ENCODE results near the gene MRPL4.

Gene MRPL4

DNA sequence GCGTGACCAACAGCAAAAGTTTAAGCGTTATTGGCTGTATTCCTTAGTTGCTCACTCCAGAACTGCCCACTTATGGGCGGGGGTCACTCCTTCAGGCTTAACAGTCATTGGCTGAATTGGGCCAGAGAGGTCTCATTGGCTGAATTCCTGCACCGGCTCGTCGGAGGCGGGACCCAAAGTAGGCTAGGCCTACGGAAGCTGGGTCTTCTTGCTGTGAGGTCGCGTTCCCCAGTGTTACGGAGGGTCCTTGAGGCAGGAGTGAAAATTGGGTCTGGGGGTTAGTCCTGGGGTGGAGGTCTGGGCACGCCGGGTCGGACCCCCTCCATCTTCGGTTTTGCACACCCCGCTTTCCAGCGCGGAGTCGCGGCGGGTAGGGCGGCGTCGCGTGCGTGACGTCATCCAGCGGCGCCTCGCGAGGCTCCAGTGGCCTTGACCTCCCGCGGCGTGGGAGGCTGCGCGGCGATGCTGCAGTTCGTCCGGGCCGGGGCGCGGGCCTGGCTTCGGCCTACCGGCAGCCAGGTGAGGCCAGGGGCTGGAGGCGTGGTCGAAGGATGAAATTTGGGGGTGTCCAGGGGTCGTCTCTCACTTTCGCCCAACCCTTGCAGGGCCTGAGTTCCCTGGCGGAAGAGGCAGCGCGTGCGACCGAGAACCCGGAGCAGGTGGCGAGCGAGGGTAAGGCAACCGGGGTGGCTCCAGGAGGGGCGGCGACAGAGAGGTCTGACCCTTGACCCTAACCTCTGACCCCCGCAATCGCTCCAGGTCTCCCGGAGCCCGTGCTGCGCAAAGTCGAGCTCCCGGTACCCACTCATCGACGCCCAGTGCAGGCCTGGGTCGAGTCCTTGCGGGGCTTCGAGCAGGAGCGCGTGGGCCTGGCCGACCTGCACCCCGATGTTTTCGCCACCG lies at the start of gene MRPL4:
Gene MRPL4, plus strand, starts transcription at position 423 of the 903 bp plus-strand sequence. Its CDS starts 40 bp downstream, at position 463.
- peak; percentile 98 for DNase-seq (ENCODE audit: low read depth, low spot score)

DNA sequence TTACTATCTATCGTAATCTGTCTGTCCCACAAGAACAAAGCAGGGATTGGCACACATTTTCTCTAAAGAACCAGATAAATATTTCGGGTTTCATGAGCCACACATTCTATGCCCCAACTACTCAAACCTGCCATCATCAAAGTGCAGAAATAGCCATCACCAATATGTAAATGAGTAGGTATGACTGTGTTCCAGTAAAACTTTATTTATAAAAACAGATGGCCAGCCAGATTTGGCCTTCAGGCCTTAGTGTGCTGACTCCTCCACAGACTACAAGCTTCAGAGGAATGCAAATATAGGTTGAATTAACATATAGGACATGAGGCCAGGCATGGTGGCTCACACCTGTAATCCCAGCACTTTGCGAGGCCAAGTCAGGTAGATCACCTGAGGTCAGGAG lies 48.3 kb upstream of the MRPL4 start:
- DNase-seq (ENCODE audit: low read depth, low spot score) = no peak

DNA sequence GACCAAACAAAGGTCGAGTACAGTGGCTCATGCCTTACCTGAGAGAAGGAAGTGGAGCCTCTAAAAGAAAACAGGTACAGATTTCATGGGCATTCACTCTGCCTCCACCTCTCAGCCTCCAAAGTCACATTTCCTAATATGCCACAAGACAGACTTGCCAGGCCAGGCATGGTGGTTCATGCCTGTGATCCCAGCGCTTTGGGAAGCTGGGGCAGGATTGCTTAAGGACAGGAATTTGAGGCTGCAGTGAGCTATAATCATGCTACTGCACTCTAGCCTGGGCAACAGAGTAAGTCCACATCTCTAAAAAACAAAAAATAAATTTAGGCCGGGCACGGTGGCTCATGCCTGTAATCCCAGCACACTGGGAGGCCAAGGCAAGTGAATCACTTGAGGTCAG lies 46.4 kb upstream of the MRPL4 start:
- DNase-seq (ENCODE audit: low read depth, low spot score) = no peak

DNA sequence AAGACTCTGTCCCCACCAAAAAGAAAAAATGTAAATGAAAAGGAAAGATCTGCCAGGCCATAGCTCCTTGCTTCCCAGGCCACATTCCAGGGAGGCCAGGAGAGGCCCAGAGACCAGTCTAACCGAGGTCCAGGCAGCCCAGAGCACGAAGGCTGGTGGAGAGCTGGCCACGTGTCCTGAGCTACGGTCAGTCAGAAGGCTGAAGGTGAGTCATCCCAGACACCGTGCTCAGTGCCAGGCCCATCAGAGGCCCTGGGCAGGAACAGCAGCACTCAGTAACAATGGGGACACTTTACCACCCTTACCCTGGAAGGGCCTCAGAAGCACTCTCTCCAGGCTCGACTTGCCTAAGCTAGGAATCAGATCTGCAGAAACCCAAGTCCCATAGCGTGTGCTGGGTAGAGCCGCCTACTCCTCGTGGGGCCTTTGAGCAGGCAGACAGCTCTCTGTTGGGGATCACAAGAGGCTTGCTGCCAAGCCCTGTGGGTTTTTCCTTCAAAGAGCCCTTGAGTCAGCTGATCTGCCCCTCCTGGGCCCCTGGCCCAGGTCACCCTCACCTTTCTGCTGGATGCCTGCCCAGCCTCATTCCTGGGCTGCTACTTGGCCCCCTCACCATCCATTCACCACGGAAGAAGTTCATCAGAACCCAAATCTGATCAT lies 45.7 kb upstream of the MRPL4 start:
- peak; percentile 80 for DNase-seq (ENCODE audit: low read depth, low spot score)

DNA sequence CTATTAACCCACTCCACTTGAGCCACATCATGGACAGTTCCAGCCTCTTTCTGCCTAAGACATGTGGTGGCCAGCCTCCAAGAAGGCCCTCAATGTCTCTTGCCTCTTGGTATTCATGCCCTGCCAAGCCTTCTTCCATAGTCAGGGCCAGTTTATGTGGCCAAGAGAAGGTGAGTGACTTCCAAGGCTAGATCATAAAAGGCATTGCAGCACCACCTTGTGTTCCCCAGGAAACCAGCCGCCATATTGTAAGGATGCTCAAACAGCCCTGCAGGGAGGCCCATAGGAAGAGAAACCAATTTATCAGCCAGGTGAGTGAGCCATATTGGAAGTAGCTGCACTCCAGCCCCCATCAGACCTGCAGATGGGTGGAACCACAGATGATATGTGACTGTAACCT lies 45.0 kb upstream of the MRPL4 start:
- no peak for DNase-seq (ENCODE audit: low read depth, low spot score)

DNA sequence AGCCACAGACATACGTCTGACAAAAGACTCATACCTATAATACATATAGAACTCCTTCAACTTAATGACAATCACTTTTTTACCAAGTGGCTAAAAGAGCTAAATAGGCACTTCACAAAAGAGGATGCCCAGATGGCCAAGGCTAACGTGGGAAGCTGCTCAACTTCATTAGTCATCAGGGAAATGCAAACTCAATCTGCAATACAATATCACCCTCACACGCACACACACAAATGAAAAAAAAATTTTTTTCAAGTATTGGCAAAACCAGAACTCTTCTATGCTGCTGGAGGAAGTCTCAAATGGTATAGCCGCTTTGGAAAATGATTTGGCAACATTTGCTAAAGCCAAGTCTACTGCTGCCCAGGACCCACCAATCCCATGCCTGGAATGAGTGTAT lies 42.7 kb upstream of the MRPL4 start:
- no peak for DNase-seq (ENCODE audit: low read depth, low spot score)

DNA sequence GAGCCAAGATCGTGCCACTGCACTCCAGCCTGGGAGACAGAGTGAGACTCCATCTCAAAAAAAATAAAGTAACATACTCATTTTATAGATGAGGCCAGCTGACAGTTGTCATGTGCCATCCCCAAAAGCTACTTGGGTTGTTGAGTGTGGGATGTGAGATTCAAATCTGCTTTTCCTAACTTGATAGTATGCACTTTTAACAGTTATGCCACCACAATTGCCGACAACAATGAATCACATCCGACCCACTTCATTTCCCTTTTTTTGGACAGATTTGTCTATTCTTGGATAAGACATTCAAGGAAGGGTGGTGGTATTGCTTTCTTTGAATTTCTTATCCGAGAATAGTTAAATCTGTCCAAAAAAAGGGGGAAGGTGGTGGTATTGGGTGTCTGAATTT lies 41.0 kb upstream of the MRPL4 start:
- no peak for DNase-seq (ENCODE audit: low read depth, low spot score)

DNA sequence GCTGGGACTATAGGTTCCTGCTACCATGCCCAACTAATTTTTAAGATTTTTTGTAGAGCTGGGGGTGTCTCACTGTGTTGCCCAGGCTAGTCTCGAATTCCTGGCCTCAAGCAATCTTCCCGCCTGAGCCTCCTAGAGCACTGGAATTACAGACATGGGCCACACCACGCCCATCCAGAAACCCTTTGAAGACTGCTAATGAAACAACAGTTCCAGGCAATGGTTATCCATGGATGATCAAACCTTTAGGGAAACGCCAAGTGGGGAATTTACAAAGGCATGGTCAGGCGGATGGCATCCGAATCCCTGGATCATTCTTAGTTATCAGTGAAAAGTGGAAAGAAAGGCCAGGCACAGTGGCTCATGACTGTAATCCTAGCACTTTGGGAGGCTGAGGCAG lies 40.3 kb upstream of the MRPL4 start:
- peak; percentile 55 for DNase-seq (ENCODE audit: low read depth, low spot score)

DNA sequence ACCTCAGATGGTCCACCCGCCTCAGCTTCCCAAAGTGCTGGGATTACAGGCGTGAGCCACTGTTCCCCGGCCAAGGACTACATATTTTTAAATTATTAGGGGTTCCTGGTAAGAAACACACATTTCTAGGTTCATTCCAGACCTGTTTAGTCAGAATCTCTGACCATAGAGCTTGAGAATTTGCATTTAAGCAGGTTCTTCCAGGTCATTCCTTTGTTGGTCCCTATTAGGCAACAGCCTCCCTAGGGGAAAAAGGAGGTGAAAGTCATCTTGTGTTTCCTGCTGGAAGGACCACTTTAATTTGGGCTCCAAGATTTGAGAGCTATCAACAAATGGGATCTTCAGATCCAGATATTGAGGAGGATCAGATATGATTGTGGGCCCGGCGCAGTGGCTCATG lies 37.2 kb upstream of the MRPL4 start:
- peak; percentile 55 for DNase-seq (ENCODE audit: low read depth, low spot score)

DNA sequence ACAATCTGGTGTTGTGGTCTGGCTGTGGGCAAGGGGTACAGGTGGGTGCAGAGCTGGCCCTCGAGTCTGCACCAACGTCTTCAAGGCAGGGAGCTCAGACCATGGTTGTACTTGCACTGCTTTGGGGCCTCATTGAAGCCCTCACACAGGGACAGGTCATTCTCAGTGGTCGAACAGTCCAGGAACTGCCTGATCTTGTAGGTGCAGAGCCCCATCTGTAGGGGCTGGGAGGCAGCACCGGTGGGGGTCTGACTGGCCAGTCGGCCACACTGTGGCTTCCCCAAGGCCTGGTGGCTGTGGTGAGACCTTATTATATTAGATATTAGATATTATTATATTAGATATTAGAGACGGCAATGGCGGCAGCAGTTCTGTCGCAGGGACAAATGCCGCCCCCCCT lies 34.9 kb upstream of the MRPL4 start:
- no peak for DNase-seq (ENCODE audit: low read depth, low spot score)

DNA sequence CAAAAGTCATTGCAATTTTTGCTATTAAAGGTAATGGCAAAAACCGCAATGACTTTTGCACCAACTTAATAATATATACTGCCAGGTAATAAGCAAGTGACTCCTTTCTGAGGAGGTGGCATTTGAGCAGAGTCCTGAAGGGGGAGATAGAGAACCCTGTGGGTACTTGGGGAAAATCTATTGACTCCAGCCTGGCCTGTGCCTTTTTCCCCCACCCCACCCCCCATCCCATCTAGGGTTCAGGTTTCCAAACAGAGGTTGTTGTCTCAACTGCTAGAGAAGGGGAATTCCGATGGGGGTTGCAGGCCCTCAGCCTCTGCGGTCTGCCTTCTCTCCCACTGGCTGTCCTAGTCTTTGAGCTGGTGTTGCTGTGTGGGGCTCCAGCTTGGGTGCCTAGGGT lies 32.3 kb upstream of the MRPL4 start:
- DNase-seq (ENCODE audit: low read depth, low spot score) = peak; percentile 70

DNA sequence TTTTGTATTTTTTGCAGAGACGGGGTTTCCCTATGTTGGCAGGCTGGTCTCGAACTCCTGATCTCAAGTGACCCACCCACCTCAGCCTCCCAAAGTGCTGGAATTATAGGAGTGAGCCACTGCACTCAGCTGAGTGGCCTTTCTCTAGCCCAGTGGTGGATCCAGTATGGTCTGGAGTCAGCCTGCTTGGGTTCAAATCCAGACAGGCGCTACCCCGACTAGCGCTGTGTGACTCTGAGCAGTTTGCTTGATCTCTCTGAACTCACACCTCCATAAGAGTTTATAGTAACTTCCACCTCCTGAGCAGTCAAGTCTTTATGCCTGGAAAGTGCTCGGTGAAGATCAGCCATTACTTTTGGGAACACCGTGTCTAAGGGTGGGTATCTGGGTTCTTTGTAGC lies 31.3 kb upstream of the MRPL4 start:
- DNase-seq (ENCODE audit: low read depth, low spot score) = no peak

DNA sequence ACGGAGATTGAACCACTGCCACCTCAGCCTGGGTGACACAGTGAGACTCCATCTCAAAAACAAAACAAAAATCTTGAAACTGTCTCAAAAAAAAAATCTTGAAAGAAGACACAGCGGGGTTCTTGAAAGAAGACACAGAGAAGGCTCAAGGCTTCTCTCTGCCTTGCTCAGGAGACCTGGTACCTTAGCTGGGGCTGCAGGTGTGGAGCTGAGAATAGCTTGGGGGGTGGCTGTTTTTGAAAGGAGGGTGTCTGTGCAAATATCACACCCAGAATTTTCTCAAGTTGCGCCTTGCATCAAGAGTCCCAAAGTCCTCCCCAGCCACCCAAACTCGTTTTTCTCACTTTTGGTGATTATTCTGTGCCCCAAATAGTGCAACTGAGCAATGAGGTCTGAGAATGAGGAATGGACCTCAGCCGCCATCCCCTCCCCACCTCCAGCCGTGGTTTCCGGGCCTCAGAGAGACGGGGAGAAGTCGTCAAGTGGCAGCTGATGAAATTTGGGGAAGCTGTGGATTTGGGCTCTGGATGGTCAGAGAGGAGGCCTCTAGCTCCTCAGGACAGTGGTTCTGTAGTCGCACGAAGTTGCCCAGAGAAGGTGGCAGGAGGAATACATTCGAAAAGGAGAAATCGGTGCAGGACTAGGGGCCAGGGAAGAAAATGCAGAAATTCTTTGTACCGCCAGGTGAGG lies 29.7 kb upstream of the MRPL4 start:
- DNase-seq (ENCODE audit: low read depth, low spot score) = no peak

DNA sequence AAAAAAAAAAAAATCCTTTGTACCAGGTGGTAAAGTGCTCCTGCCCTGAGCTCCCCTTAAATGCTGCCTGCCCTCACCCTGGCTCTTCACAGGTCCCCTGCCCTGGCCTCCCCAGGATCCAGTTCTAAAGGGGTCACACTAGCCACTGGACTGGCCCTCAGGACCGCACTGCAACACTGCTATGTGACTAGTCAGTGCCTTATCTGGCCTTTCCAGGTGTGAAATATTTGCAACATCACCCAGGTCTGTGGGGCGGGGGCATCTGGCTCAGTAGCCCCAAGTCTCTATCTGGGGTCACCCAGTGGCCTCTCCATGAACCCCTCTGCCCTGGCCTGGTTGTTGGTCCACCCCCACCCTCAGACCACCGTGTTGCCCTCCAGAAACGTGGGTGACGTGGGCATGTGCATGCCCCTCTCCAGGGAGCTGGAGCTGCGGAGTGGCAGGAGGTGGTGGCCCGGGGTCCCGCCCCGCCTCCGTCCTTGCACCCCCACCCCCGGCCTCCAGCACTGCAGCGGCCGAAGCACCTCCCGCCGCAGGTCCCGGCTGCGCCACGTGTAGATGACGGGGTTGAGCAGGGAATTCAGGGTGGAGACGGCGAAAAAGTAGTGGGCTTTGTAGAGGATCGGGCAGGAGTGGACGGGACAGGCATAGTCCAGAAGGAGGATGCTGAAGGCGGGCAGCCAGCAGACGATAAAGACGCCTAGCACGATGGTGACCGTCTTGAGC lies 28.4 kb upstream of the MRPL4 start:
- DNase-seq (ENCODE audit: low read depth, low spot score) = no peak

DNA sequence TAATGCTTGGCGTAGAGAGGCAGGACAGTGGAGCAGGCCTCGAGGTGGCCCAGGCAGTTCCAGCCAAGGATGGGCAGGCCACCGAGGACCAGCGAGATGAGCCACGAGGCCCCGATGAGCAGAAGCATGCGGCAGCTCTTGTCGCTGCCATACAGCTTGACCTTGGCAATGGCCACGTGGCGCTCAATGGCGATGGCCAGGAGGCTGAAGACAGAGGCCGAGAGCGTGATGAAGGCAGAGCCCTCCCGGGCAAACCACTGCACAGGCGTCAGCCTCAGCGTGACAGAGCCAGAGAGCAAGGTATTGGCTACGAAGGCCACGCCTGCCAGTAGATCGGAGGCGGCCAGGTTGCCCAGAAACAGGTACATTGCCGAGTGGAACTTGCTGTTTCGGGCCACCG lies 27.7 kb upstream of the MRPL4 start:
- DNase-seq (ENCODE audit: low read depth, low spot score) = no peak

DNA sequence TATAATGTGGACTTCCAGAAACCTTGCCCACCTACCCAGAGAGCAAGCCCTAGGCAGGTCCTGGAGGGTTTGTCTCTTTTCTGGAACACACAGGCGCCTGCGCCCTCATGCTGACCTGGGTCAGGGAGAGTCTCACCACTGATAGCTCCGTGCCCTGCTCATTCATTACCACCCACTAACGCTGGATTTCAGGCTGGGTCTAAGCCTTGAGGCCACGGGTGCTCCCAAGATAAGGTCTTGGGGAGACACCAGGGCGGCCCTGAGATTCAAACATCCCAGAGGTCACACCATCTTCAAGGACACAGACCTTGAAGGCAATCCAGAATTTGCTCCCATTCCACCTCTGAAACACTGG lies 26.0 kb upstream of the MRPL4 start:
- no peak for DNase-seq (ENCODE audit: low read depth, low spot score)

DNA sequence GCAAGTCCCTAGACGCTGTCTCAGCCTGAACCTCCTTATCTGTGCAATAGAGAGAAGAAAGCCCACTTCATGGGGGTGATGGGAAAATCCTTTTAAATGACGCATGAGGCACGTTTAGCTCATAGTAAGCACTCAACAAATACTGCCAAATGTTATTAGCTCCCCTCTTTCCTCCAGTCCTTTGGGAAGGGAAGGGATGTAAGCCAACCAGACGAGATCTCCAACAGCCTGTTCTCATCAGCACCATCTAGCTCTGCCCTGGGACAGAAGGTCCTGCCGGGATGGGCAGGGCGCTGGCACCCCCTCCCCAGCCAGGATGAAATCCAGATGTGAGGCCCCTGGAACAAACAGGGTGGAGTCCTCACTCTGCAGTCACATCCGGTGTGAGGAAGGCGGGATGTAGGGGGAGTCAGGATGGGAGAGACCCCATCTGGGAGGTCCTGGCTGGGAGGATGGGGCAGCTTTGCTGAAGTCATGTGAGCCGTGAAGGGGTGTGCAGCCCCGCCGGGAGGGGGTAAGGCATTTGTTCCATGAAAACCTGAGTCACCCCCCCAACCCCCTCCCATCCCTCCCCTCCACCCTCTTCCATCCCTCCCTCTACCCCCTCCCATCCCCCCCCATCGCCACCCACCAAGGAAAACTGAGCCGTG lies 25.5 kb upstream of the MRPL4 start:
- no peak for DNase-seq (ENCODE audit: low read depth, low spot score)

DNA sequence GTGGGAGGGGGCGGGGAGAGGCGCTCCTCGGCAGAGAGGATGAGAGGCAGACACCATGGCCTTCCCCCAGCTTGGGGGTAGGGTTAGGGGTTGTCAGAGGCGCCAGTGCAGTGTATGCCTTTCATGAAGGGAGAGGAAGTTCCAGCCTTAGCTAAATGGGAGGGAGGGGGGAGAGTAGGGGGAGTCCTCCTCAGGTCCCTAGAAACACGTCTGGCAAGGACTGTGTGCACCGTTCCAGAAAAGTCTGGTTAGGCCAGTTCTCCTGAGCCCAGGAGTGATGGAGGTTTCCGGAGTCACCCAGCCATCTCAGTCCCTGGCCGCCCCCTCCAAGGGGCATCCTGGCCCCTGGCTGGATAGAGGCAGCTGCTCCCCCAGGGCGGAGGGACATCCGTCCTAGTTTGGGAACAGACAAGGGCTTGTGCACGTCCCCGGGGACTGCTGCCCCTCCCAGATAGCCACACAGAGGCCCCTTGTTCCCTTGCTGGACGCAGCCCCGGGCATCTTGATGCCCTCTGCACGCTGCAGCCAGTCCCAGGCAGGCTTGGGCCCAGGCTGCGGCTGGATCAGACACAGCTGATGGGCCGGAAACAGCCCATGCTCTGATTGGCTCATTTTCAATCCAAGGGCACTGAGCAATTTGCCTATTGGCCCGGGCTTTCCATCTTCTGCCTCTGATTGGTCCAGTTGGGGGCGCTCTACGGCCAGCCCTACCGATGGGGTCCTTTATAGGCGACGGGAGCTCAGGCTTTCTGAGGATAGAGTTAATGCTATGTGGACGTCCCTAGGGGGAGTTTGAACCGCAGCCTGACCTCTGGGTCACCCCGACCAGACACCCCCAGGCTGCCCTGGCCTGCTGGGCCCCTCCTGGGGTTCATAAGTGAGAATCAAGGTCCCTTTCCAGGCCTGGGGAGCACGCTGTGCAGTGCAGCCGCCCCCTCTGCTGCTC lies 24.7 kb upstream of the MRPL4 start:
- DNase-seq (ENCODE audit: low read depth, low spot score) = no peak

DNA sequence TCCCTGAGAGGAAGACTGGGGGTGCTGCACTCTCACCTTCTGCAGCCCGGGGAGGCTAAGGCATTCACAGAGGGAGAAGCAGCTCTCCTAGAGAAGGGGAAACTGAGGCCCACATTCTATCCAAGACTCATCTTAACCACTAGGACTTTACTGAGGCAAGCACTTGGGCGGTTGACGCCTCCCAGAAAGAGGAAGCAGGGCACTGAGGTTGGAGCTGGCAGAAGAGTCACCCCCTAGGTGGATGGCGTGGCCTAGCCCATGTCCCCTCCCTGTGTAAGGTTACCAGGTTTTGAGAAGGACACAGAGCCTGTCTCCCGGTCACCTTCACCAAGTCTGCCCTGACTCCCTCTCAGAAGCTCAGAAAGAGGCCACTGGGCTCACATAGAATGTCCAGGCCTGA lies 23.6 kb upstream of the MRPL4 start:
- DNase-seq (ENCODE audit: low read depth, low spot score) = no peak

DNA sequence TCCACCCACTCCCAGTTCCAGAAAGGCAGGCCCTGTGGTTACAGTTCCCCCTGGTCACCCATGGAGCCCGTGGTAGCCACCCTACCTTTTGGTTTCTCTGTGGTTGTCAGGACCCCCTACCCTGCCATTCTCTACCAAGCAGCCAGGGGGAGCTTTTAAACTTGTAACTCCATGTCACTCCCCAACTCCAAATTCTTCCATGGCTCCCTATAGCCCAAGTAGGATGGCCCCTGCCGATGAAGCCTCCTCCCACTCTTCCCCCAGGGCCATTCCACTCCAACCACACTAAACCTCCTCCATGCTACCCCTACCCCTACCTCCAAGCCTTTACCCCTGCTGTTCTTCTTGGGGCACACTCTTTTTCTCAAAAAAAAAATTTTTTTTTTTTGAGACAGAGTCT lies 23.1 kb upstream of the MRPL4 start:
- peak; percentile 75 for DNase-seq (ENCODE audit: low read depth, low spot score)
